Right cardiac atrium (tissue), 5 donors: ENCODE measurements around the gene ELFN2. TPM values are rescaled to one million over a fixed set of nuclear protein-coding genes. Genes with fewer than 3 reads are reported as not detected.

Source experiments
- ATAC-seq, 2 donors: fragments of 200-7000 bp; cut with Tn5 transposase; one replicate each; pipeline versions ENCODE4 v1.8.0 to v1.9.1; 2020; ENCODE audit warnings: moderate library complexity in 2 of 2, mild to moderate bottlenecking in 1 of 2
- DNase-seq, 3 donors: peaks; one replicate each; pipeline ENCODE4 v3.0.0-alpha.2; 2020
- H3K27ac ChIP-seq: one replicate; pipeline ENCODE4 v1.5.1; 2013; ENCODE audit warnings: mild to moderate bottlenecking, low read length, control low read depth, moderate library complexity
- H3K27me3 ChIP-seq: one replicate; pipeline ENCODE4 v1.6.1; 2013; ENCODE audit not compliant: control insufficient read depth, insufficient read depth
- H3K4me1 ChIP-seq: one replicate; pipeline ENCODE4 v1.6.1; 2013; ENCODE audit warnings: low read length; ENCODE audit not compliant: control insufficient read depth, insufficient read depth
- H3K4me3 ChIP-seq: one replicate; pipeline ENCODE4 v1.5.1; 2013; ENCODE audit warnings: low read length, control low read depth
- H3K9me3 ChIP-seq: one replicate; pipeline ENCODE4 v1.6.1; 2013; ENCODE audit warnings: low read length; ENCODE audit not compliant: control insufficient read depth
- WGBS: extraction: QIAGEN DNeasy Blood & Tissue Kit; methylation state at CpG from one replicate; pipeline ENCODE4 v1.1.7; 2013; 5-methylcytosine and 5-hydroxymethylcytosine counted together
- intact Hi-C, 4 donors: fragments of 100-400 bp; cut with DNase I; formaldehyde crosslinking; loops; one replicate each; pipeline versions ENCODE4 v1.11.0 to v1.14.0; 2022 to 2023
- polyA plus RNA-seq: library from polyadenylated mRNA; stranded (reverse); fragments of 200-250 nt; gene quantifications from one replicate; pipeline ENCODE4 v1.2.3, GENCODE V29; 2013
- total RNA-seq, 4 donors: library from RNA; stranded (reverse); fragmentation: NEBNext Ultra II Directional; extraction: Animal tissue kit (Norgen Biotek cat#: 25700); gene quantifications; one replicate each; pipeline ENCODE4 v1.2.1, GENCODE V29; 2021
- donor health status: healthy with polysubstance abuse.
- donor health status: DM: no; HTN: yes; CAD: no.
- donor health status: DM: no; HTN: no; CAD: no.
- donor health status: DM: no; HTN: yes; CAD: no; lungs with severe emphysema.
- donor health status: DM: yes; HTN: yes; CAD: no.

Gene ELFN2
- total and polyA plus RNA-seq, 5 donors = 0.03 to 0.06 (median 0.05) TPM; not detected in 2

- intact Hi-C loops = loop anchor here in 1 of 4 donors (10.0 kb wide), 1 partner anchor 55 kb away; no protein-coding TSS in a partner anchor
- WGBS = 69% methylated on average over 5 of the region's 5 CpGs
- no peak for ATAC-seq
Observed at GRCh38 chr22:37439347-37439746, 12.1 kb upstream of the ELFN2 start.

DNA sequence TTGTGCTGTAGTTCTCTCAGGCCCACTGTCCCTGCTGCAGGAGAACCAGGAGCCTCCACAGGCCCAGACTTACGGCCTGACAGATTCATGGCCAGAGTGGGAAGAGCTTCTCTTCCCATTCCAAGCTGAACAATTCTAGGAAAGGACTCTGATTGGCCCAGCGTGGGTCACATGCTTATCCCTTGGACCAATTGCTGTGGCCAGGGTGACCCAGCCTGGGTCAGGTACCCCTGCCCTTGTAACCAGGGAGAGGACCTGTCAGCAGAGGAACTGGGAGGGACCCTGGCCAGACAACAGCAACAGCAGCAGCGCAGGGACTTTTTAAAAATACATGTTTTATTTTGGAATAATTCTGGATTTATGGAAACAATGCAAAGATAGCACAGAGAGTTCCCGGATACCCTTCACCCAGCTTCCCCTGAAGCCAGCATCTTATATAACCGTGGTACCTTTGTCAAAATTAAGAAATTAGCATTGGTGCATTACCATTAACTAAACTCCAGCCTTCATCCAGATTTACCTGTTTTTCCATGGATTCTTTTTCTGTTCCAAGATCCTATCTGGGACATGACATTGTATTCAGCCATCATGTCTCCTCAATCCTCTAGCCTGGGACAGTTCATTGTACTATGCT is 8.8 kb upstream of the ELFN2 start:
- no peak overlapping the region for H3K4me3 ChIP-seq
- no peaks in the 10 kb centered on the region for H3K4me1 ChIP-seq
- H3K9me3 ChIP-seq = peaks cover 4% of the 10 kb centered on the region
- H3K27me3 ChIP-seq = no peaks in the 10 kb centered on the region
- DNase-seq = no peak
- WGBS = 91% methylated on average over 5 of the region's 5 CpGs
- intact Hi-C loops = loop anchor here in 1 of 4 donors (10.0 kb wide), 1 partner anchor 59 kb away; no protein-coding TSS in a partner anchor
- H3K27ac ChIP-seq = no peak overlapping the region
- ATAC-seq = no peak

More at GRCh38 chr22:37439347-37439746, 12.1 kb upstream of the ELFN2 start:
- no peak for DNase-seq
- peaks cover 4% of the 10 kb centered on the region for H3K9me3 ChIP-seq
- H3K27ac ChIP-seq = no peak overlapping the region
- H3K4me1 ChIP-seq = no peaks in the 10 kb centered on the region
- no peaks in the 10 kb centered on the region for H3K27me3 ChIP-seq
- no peak overlapping the region for H3K4me3 ChIP-seq

GRCh38 chr22:37433786-37434185 is 6.5 kb upstream of the ELFN2 start:
- Histone ChIP-seq H3K27me3 (no peaks in the 10 kb centered on the region), H3K4me1 (no peaks in the 10 kb centered on the region), H3K9me3 (no peaks in the 10 kb centered on the region), H3K4me3 (no peak overlapping the region), H3K27ac (no peak overlapping the region)
- ATAC-seq (no peak), DNase-seq (no peak)
- intact Hi-C loops = loop anchor here in 1 of 4 donors (10.0 kb wide), 1 partner anchor 61 kb away; no protein-coding TSS in a partner anchor
- WGBS = 23% methylated on average over 11 of the region's 11 CpGs

- H3K4me3 ChIP-seq = no peak overlapping the region
- DNase-seq (no peak), ATAC-seq (no peak)
- no peaks in the 10 kb centered on the region for H3K27me3 ChIP-seq
- H3K9me3 ChIP-seq = no peaks in the 10 kb centered on the region
- WGBS = 93% methylated on average over 3 of the region's 3 CpGs
- intact Hi-C loops = loop anchor here in 1 of 4 donors (10.0 kb wide), 1 partner anchor 62 kb away; no protein-coding TSS in a partner anchor
- no peaks in the 10 kb centered on the region for H3K4me1 ChIP-seq
- H3K27ac ChIP-seq = no peak overlapping the region
Observed at GRCh38 chr22:37432708-37433054, 5.4 kb upstream of the ELFN2 start.

DNA sequence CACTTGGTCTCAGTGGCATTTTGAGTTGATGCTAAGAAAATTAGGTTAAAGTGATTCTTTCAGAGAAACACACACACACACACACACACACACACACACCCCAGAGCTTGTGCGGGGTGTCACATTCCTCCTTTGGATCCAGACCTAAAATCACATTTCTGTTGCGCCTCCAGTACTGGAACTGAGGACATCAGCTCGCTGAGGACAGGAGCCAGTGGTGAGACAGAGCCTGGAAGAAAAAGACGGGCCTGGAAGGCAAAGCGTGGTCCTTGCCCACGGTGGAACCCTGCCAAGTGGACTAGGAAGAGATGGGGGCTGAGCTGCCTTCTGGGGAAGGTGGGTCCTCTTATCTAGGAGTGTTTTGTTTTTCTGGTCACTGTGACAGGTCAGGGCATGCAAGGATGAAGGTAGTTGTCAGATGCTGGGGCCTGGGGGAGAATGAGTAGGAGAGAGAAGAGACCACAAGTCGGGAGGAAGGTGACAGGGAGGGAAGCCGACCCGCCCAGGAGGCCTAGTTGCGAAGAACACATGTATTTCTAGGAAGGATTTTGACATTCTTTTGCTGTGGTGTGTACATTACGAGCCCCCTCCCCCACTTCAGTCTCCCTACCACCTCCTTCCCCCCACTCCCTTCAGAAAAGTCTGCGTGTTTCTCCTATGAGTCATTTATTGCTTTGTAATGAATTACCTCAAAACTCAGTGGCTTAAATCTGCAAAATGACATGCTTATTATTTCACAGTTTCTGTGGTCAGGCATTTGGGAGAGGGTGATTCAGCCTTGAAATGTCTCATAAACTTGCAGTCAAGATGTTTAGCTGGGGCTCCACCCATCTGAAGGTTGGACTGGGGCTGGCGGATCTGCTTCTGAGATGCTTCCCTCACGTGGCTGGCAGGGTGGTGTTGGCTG is 4.8 kb upstream of the ELFN2 start:
- H3K27me3 ChIP-seq = no peaks in the 10 kb centered on the region
- no peak overlapping the region for H3K27ac ChIP-seq
- H3K4me3 ChIP-seq = no peak overlapping the region
- no peak for ATAC-seq
- no peaks in the 10 kb centered on the region for H3K9me3 ChIP-seq
- intact Hi-C loops = loop anchor here in 1 of 4 donors (10.0 kb wide), 1 partner anchor 63 kb away; no protein-coding TSS in a partner anchor
- 75% methylated on average over 14 of the region's 14 CpGs for WGBS
- no peaks in the 10 kb centered on the region for H3K4me1 ChIP-seq
- no peak for DNase-seq

DNA sequence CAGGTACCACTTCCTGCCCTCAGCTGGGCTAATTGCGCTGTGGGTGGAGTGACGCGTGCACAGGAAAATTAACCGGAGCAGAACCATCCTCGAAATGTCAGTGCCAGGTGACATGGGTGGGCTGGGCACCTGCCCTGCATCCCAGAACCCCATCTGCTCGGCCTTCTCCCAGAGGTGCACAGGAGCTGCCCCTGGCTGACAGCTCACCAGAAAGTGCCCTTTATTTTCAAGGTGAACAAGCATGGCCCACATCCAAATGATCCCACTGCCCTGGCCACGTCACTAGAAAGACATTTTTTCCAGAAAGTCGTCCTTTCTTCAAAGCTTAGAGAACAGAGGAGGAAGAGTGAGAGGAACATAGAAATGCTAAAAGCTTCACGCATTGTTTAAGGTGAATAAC is 4.1 kb upstream of the ELFN2 start:
- intact Hi-C loops = loop anchor here in 1 of 4 donors (10.0 kb wide), 1 partner anchor 63 kb away; no protein-coding TSS in a partner anchor
- DNase-seq (no peak), ATAC-seq (no peak)
- no peak overlapping the region for H3K4me3 ChIP-seq
- H3K27me3 ChIP-seq = no peaks in the 10 kb centered on the region
- no peaks in the 10 kb centered on the region for H3K4me1 ChIP-seq
- H3K9me3 ChIP-seq = no peaks in the 10 kb centered on the region
- H3K27ac ChIP-seq = no peak overlapping the region
- WGBS = 84% methylated on average over 9 of the region's 9 CpGs

GRCh38 chr22:37430941-37431340 is 3.7 kb upstream of the ELFN2 start:
- WGBS = 76% methylated on average over 6 of the region's 6 CpGs
- no peak for ATAC-seq
- no peaks in the 10 kb centered on the region for H3K9me3 ChIP-seq
- intact Hi-C loops = loop anchor here in 1 of 4 donors (10.0 kb wide), 1 partner anchor 64 kb away; no protein-coding TSS in a partner anchor
- no peak overlapping the region for H3K27ac ChIP-seq
- no peak overlapping the region for H3K4me3 ChIP-seq
- no peak for DNase-seq
- no peaks in the 10 kb centered on the region for H3K4me1 ChIP-seq
- H3K27me3 ChIP-seq = no peaks in the 10 kb centered on the region

DNA sequence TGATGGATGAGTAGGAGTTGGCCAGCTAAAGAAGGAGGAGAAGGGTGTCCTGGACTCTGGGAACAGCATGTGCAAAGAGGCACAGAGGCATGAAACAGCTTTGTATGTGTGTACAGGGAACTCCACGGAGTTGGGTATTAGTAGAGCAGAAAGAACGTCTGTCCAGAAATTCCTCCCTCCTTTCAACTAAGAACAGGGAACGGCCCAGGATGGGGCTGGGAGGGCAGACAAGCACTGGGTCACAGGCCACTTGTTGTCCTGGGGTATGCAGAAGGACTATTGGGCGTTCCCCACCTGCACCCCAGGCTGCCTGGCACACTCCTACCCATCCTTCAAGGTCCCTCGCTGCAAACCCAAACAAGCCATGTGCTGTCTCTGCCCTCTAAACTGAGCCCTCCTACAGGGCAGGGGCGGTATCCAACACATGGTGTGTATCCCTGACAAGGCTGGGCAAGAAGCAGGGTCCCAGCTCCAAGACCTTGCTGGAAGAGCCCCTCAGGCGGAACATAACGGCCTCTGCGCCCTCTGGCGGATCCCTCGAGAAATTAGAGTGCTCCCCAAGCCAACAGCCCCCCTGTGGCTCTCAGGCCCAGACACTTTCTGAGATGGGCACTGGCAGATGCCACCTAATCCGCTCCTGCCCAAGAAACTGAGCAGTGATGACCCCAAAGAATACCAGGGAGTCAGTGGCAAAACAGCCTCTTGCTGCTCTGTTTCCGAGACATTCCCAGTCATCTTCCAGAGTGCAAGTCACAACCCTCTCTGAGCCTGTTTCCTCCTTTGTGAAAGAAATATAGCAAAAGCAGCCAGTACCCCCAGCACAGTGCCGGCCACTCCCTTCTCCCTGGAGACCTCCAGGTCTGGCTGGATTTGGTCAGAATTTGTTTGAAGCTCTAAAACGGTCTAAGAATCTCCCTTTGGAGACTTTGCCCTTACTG is 1.6 kb upstream of the ELFN2 start:
- peak in 2 of 3 donors; percentile 40 to 75 for DNase-seq
- peak in 1 of 2 donors; percentile 50 for ATAC-seq
- Histone ChIP-seq H3K27ac (no peak overlapping the region), H3K4me1 (no peaks in the 10 kb centered on the region), H3K9me3 (no peaks in the 10 kb centered on the region), H3K27me3 (no peaks in the 10 kb centered on the region), H3K4me3 (no peak overlapping the region)
- intact Hi-C loops = loop anchor here in 2 of 4 donors (2.0 to 10.0 kb wide), 2 partner anchors 110 to 114 kb away; no protein-coding TSS in a partner anchor
- WGBS = 28% methylated on average over 15 of the region's 15 CpGs

DNA sequence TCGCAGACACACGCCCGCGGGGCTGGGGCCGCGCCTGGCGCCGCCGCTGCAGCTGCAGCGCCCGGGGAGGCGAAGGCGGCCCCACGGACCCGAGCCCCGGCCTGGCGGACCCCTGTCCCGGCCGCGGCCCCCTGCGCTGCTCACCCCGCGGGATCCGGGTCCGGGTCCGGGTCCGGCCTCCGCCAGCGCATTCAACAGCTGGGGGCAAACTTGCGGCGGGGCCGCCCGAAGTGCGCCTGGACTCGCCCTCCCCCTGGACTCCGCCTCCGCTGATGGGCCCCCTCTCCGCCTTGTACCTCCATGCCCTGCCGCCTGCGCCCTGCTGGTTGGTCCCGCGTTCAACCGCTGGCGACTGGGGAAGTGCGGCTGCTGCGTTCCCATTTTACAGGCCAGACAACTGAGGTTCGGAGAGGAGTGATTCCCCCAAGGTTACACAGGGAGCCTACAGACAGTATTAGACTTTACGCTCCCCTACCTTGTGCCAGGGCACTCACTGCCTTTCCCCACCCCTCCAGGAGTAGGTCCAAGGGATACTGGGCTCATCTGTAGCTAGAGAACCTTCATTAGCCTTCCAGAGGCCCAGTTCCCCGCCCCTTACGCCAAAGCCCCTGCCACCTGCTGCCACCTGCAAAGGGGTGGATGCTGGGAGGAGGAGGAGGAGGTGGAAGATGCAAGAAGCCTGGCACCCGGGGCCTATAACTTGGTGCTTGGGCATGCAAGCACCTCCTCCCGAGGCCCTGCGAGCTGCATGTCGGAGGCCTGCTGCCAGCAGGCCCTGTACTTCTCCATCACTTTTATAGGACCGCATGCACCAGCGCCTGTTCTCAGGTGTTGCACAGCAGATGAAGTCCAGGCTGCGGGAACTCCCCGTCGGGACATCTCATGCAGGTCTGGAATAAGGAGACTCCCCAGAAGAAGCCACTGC is 694 bp upstream of the ELFN2 start:
- intact Hi-C loops = loop anchor here in 3 of 4 donors (2.0 to 10.0 kb wide), 2 partner anchors 109 to 113 kb away; no protein-coding TSS in a partner anchor
- H3K9me3 ChIP-seq = no peaks in the 10 kb centered on the region
- ATAC-seq (no peak), DNase-seq (no peak)
- no peak overlapping the region for H3K27ac ChIP-seq
- WGBS = 17% methylated on average over 59 of the region's 59 CpGs
- H3K4me1 ChIP-seq = no peaks in the 10 kb centered on the region
- no peaks in the 10 kb centered on the region for H3K27me3 ChIP-seq
- peak overlapping the region; percentile 66 for H3K4me3 ChIP-seq
